PC-9 (cell line): ENCODE results near the gene OSBPL10. TPM values are rescaled to one million over a fixed set of nuclear protein-coding genes. Genes with fewer than 3 reads are reported as not detected.

Experiments used
- BruUV-seq: library from RNA; stranded (reverse); fragments of 400-500 nt; replicated peaks from 2 replicates; lab custom pipeline; 2021; lab: Mats Ljungman, UMichigan
- CTCF ChIA-PET: fragments of 300-600 bp; sonication (Branson Sonifier 250); formaldehyde crosslinking; loops from one replicate; lab custom pipeline; 2022; ENCODE audit warnings: antibody characterized with exemption; lab: Charles Lee
- POLR2A ChIA-PET: fragments of 300-600 bp; sonication (Branson Sonifier 250); formaldehyde crosslinking; loops from one replicate; lab custom pipeline; 2022; ENCODE audit warnings: antibody characterized with exemption; ENCODE audit not compliant: unreplicated experiment; lab: Charles Lee
- DNase-seq, 2 experiments: peaks; one replicate each; pipeline versions ENCODE4 v3.0.0 to v3.0.0-alpha.2; 2015 to 2022; ENCODE audit warnings: mixed read lengths in 1 of 2
- H2AFZ ChIP-seq: fragments of 200-600 bp; sonication (generic); 2 replicates; pipeline ENCODE4 v1.8.1; 2017; ENCODE audit warnings: antibody characterized with exemption
- H3F3A ChIP-seq: fragments of 200-600 bp; sonication (generic); 2 replicates; pipeline ENCODE4 v1.8.1; 2017; ENCODE audit warnings: antibody characterized with exemption, mild to moderate bottlenecking, low read depth; ENCODE audit not compliant: insufficient read depth
- H3K27ac ChIP-seq: fragments of 200-600 bp; sonication (generic); 2 replicates; pipeline ENCODE4 v1.6.1; 2016; ENCODE audit warnings: mixed run types
- H3K27me3 ChIP-seq: fragments of 200-600 bp; sonication (generic); 2 replicates; pipeline ENCODE4 v1.6.1; 2016; ENCODE audit warnings: low read depth, mixed run types; ENCODE audit not compliant: insufficient read depth
- H3K36me3 ChIP-seq: fragments of 200-600 bp; sonication (generic); 2 replicates; pipeline ENCODE4 v1.6.1; 2016; ENCODE audit warnings: low read depth, mixed run types
- H3K4me1 ChIP-seq: fragments of 200-600 bp; sonication (generic); replicated peaks from 2 replicates; pipeline ENCODE4 v1.6.1; 2016; ENCODE audit warnings: mixed run types; ENCODE audit not compliant: insufficient read depth
- H3K4me2 ChIP-seq: fragments of 200-600 bp; sonication (generic); 2 replicates; pipeline ENCODE4 v1.6.1; 2017; ENCODE audit warnings: mixed run types
- H3K4me3 ChIP-seq: fragments of 200-600 bp; sonication (generic); 2 replicates; pipeline ENCODE4 v1.6.1; 2016; ENCODE audit warnings: mixed run types
- H3K79me2 ChIP-seq: fragments of 200-600 bp; sonication (generic); 2 replicates; pipeline ENCODE4 v1.6.1; 2017; ENCODE audit warnings: low read depth, mixed run types
- H3K9me2 ChIP-seq: fragments of 200-600 bp; sonication (generic); 2 replicates; pipeline ENCODE4 v1.8.1; 2017; ENCODE audit warnings: mild to moderate bottlenecking; ENCODE audit not compliant: insufficient read depth
- H3K9me3 ChIP-seq: fragments of 200-600 bp; sonication (generic); 2 replicates; pipeline ENCODE4 v1.8.1; 2016; ENCODE audit warnings: low read depth; ENCODE audit not compliant: insufficient read depth
- H4K20me1 ChIP-seq: fragments of 200-600 bp; sonication (generic); 2 replicates; pipeline ENCODE4 v1.8.1; 2017; ENCODE audit not compliant: insufficient read depth
- EZH2 ChIP-seq: fragments of 200-600 bp; sonication (generic); IDR thresholded peaks from 2 replicates; pipeline ENCODE4 v1.8.0; 2017; ENCODE audit warnings: antibody characterized with exemption, low read depth
- intact Hi-C: fragments of 100-400 bp; cut with micrococcal nuclease; formaldehyde crosslinking; loops from one replicate; pipeline ENCODE4 v1.10.0; 2022; ENCODE audit not compliant: unreplicated experiment
- total RNA-seq: library from RNA; stranded (reverse); gene quantifications from 2 replicates; pipeline ENCODE4 v1.2.3, GENCODE V29; 2021
- TF ChIP-seq, protein P1 (sequence below): fragments of 200-600 bp; sonication (generic); conservative IDR thresholded peaks from 2 replicates; pipeline ENCODE4 v1.6.1; 2017; ENCODE audit warnings: mixed run types, antibody characterized with exemption, mild to moderate bottlenecking, moderate library complexity

The OSBPL10 gene
- total RNA-seq, 1 experiment from 2014 or later, result 42.0 TPM

DNA sequence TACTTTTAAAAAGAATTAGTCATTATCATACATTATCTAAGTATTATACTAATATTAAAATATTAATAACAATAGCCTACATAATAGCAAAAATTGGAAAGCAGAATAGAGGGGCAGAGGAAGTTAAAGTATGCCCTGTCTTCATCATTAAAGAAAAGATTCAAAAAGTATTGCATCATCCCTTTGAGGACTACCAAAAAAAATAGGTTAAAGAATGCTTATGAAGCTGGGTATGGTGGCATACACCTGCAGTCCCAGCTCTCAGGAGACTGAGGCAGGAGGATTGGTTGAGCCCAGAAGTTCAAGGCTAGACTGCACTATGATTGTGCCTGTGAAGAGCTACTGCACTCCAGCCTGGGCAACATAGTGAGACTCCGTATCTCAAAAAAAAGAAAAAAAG is 240.7 kb downstream of the OSBPL10 start:
- BruUV-seq, result no TSS peak
- POLR2A ChIA-PET, result no interaction called here
- CTCF ChIA-PET, result no interaction called here
- no peak overlapping the region for H2AFZ ChIP-seq
- H3K4me1 ChIP-seq, result no peaks in the 10 kb centered on the region
- intact Hi-C loops, result no loop called here
- no peaks in the 10 kb centered on the region for H3K36me3 ChIP-seq
- H3K9me3 ChIP-seq, result no peaks in the 10 kb centered on the region
- no peaks in the 10 kb centered on the region for H4K20me1 ChIP-seq
- no peaks in the 10 kb centered on the region for H3F3A ChIP-seq
- H3K9me2 ChIP-seq, result no peaks in the 10 kb centered on the region
- TF ChIP-seq, protein P1, sequence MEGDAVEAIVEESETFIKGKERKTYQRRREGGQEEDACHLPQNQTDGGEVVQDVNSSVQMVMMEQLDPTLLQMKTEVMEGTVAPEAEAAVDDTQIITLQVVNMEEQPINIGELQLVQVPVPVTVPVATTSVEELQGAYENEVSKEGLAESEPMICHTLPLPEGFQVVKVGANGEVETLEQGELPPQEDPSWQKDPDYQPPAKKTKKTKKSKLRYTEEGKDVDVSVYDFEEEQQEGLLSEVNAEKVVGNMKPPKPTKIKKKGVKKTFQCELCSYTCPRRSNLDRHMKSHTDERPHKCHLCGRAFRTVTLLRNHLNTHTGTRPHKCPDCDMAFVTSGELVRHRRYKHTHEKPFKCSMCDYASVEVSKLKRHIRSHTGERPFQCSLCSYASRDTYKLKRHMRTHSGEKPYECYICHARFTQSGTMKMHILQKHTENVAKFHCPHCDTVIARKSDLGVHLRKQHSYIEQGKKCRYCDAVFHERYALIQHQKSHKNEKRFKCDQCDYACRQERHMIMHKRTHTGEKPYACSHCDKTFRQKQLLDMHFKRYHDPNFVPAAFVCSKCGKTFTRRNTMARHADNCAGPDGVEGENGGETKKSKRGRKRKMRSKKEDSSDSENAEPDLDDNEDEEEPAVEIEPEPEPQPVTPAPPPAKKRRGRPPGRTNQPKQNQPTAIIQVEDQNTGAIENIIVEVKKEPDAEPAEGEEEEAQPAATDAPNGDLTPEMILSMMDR, result no peak
- TF ChIP-seq EZH2, result no peak
- H3K4me3 ChIP-seq, result no peak overlapping the region
- no peak overlapping the region for H3K27ac ChIP-seq
- H3K79me2 ChIP-seq, result no peaks in the 10 kb centered on the region
- no peaks in the 10 kb centered on the region for H3K27me3 ChIP-seq
- no peak for DNase-seq
- H3K4me2 ChIP-seq, result no peak overlapping the region

GRCh38 chr3:31738412-31738811 is 242.7 kb downstream of the OSBPL10 start:
- no peak overlapping the region for H2AFZ ChIP-seq
- no peaks in the 10 kb centered on the region for H3K4me1 ChIP-seq
- no peaks in the 10 kb centered on the region for H4K20me1 ChIP-seq
- BruUV-seq, result no TSS peak
- H3K4me3 ChIP-seq, result no peak overlapping the region
- ChIA-PET POLR2A (interaction anchor here (1.0 kb wide), 1 partner anchor 138 kb away, joined by 3 read pairs; no protein-coding TSS in a partner anchor), CTCF (interaction anchor here (0.7 kb wide), 2 partner anchors 19 to 967 kb away, joined by 3 to 4 read pairs; no protein-coding TSS in a partner anchor)
- intact Hi-C loops, result no loop called here
- H3K27ac ChIP-seq, result no peak overlapping the region
- no peaks in the 10 kb centered on the region for H3K27me3 ChIP-seq
- TF ChIP-seq, protein P1, result no peak
- no peak for TF ChIP-seq EZH2
- no peaks in the 10 kb centered on the region for H3K79me2 ChIP-seq
- no peaks in the 10 kb centered on the region for H3F3A ChIP-seq
- H3K4me2 ChIP-seq, result no peak overlapping the region
- H3K9me3 ChIP-seq, result no peaks in the 10 kb centered on the region
- DNase-seq, result no peak
- H3K9me2 ChIP-seq, result no peaks in the 10 kb centered on the region
- no peaks in the 10 kb centered on the region for H3K36me3 ChIP-seq

- no peaks in the 10 kb centered on the region for H3K79me2 ChIP-seq
- no peaks in the 10 kb centered on the region for H3F3A ChIP-seq
- intact Hi-C loops, result no loop called here
- ChIA-PET POLR2A (no interaction called here), CTCF (no interaction called here)
- H4K20me1 ChIP-seq, result no peaks in the 10 kb centered on the region
- no peak for DNase-seq
- no peaks in the 10 kb centered on the region for H3K9me2 ChIP-seq
- H3K4me1 ChIP-seq, result no peaks in the 10 kb centered on the region
- H2AFZ ChIP-seq, result no peak overlapping the region
- no peak overlapping the region for H3K4me2 ChIP-seq
- no peaks in the 10 kb centered on the region for H3K9me3 ChIP-seq
- BruUV-seq, result no TSS peak
- no peaks in the 10 kb centered on the region for H3K27me3 ChIP-seq
- TF ChIP-seq, protein P1, result no peak
- TF ChIP-seq EZH2, result no peak
- no peak overlapping the region for H3K4me3 ChIP-seq
- no peaks in the 10 kb centered on the region for H3K36me3 ChIP-seq
- H3K27ac ChIP-seq, result no peak overlapping the region
These were observed 245.4 kb downstream of the OSBPL10 start for GRCh38 chr3:31735667-31736066.
